OCI-LY3 (cell line): ENCODE results near the gene RARG.
A peak's percentile ranks its signal among the peaks of the same experiment; 100 is the strongest.

ENCODE experiments used
- H2AFZ ChIP-seq: fragments of 200-600, 300-600 bp; shearing (Covaris generic); 2 replicates; pipeline ENCODE4 v1.6.0; 2014; ENCODE audit warnings: antibody characterized with exemption, low read depth, low read length
- H3K27ac ChIP-seq: fragments of 200-600, 300-600 bp; sonication (generic); 2 replicates; pipeline ENCODE4 v1.5.1; 2014; ENCODE audit warnings: mild to moderate bottlenecking, low read length, moderate library complexity, mixed read lengths
- H3K27me3 ChIP-seq: fragments of 200-600, 300-600 bp; sonication (generic); 2 replicates; pipeline ENCODE4 v1.6.1; 2014; ENCODE audit warnings: low read depth, low read length, mixed read lengths
- H3K36me3 ChIP-seq: fragments of 200-600, 300-600 bp; sonication (generic); replicated peaks from 2 replicates; pipeline ENCODE3; 2014; ENCODE audit warnings: low read depth, low read length, mixed read lengths
- H3K4me1 ChIP-seq: fragments of 300-600, 200-600 bp; sonication (generic); 2 replicates; pipeline ENCODE4 v1.6.1; 2014; ENCODE audit warnings: low read length, mixed read lengths
- H3K4me2 ChIP-seq: fragments of 200-600, 300-600 bp; sonication (generic); 2 replicates; pipeline ENCODE4 v1.6.1; 2014; ENCODE audit warnings: low read length, mixed read lengths
- H3K4me3 ChIP-seq: fragments of 300-600, 200-600 bp; sonication (generic); 2 replicates; pipeline ENCODE4 v1.5.1; 2014; ENCODE audit warnings: antibody characterized with exemption, mild to moderate bottlenecking, low read length, moderate library complexity
- H3K79me2 ChIP-seq: fragments of 300-600, 200-600 bp; shearing (Covaris generic); 2 replicates; pipeline ENCODE4 v1.6.1; 2014; ENCODE audit warnings: mild to moderate bottlenecking, low read length, mixed read lengths
- H3K9ac ChIP-seq: fragments of 300-600, 200-600 bp; shearing (Covaris generic); 2 replicates; pipeline ENCODE4 v1.6.0; 2014; ENCODE audit warnings: mild to moderate bottlenecking, low read length, moderate library complexity
- H3K9me3 ChIP-seq: fragments of 200-600, 300-600 bp; shearing (Covaris generic); 2 replicates; pipeline ENCODE4 v1.6.1; 2014; ENCODE audit warnings: low read length, mixed read lengths; ENCODE audit not compliant: insufficient read depth
- H4K20me1 ChIP-seq: fragments of 200-600, 300-600 bp; sonication (generic); 2 replicates; pipeline ENCODE4 v1.6.1; 2016; ENCODE audit warnings: low read length, mixed read lengths; ENCODE audit not compliant: insufficient read depth
- CTCF ChIP-seq: fragments of 200-600, 300-600 bp; sonication (generic); IDR thresholded peaks from 2 replicates; pipeline ENCODE4 v1.5.1; 2014; ENCODE audit warnings: antibody characterized with exemption, low read length, low read depth
- EZH2phosphoT487 ChIP-seq: fragments of 200-600 bp; shearing (Covaris generic); IDR thresholded peaks from 2 replicates; pipeline ENCODE4 v1.6.1; 2018; ENCODE audit warnings: antibody characterized with exemption, mixed run types, low read depth

RARG gene

GRCh38 chr12:53276511-53276910 is 44.5 kb upstream of the RARG start:
- Histone ChIP-seq H3K4me1 (no peaks in the 10 kb centered on the region), H3K4me2 (no peak overlapping the region), H2AFZ (no peak overlapping the region), H3K27me3 (no peaks in the 10 kb centered on the region), H3K79me2 (no peaks in the 10 kb centered on the region; the same call in 1 of the 2 replicates), H3K36me3 (peaks cover 49% of the 10 kb centered on the region), H3K9me3 (no peaks in the 10 kb centered on the region), H3K4me3 (no peak overlapping the region), H3K27ac (no peak overlapping the region), H3K9ac (no peak overlapping the region), H4K20me1 (no peaks in the 10 kb centered on the region)
- no peak for TF ChIP-seq EZH2phosphoT487
- no peak for TF ChIP-seq CTCF

GRCh38 chr12:53274445-53274844 is 42.4 kb upstream of the RARG start:
- Histone ChIP-seq H3K9ac (no peak overlapping the region), H3K4me2 (no peak overlapping the region), H3K27me3 (no peaks in the 10 kb centered on the region), H3K36me3 (peaks cover 53% of the 10 kb centered on the region), H2AFZ (no peak overlapping the region), H3K4me1 (no peaks in the 10 kb centered on the region), H3K4me3 (no peak overlapping the region), H3K27ac (no peak overlapping the region), H4K20me1 (no peaks in the 10 kb centered on the region), H3K9me3 (no peaks in the 10 kb centered on the region), H3K79me2 (peaks cover 15% of the 10 kb centered on the region)
- no peak for TF ChIP-seq CTCF
- no peak for TF ChIP-seq EZH2phosphoT487

GRCh38 chr12:53268630-53269562 is 36.9 kb upstream of the RARG start:
- Histone ChIP-seq H3K4me3 (peak overlapping the region; percentile 83), H3K9me3 (no peaks in the 10 kb centered on the region)

More at GRCh38 chr12:53268630-53269562, 36.9 kb upstream of the RARG start:
- TF ChIP-seq CTCF: no peak
- no peak for TF ChIP-seq EZH2phosphoT487
- H3K27ac ChIP-seq: peak overlapping the region; percentile 60
- H2AFZ ChIP-seq: peak overlapping the region; percentile 88; the same call in 1 of the 2 replicates
- H3K9ac ChIP-seq: peak overlapping the region; percentile 85
- H3K4me1 ChIP-seq: peaks cover 12% of the 10 kb centered on the region
- H3K79me2 ChIP-seq: peaks cover 26% of the 10 kb centered on the region
- peaks cover 29% of the 10 kb centered on the region for H3K36me3 ChIP-seq
- H3K4me2 ChIP-seq: peak overlapping the region; percentile 84
- no peaks in the 10 kb centered on the region for H3K27me3 ChIP-seq
- no peaks in the 10 kb centered on the region for H4K20me1 ChIP-seq
